HepG2 (cell line): ENCODE results near the gene GABARAPL2. TPM values are rescaled to one million over a fixed set of nuclear protein-coding genes. Genes with fewer than 3 reads are reported as not detected.

ENCODE experiments used
- DDIT3 ChIP-seq: sonication (generic); formaldehyde crosslinking; IDR thresholded peaks from 2 replicates; pipeline ENCODE4 v1.4.0; 2020; ENCODE audit warnings: mild to moderate bottlenecking, missing genetic modification reagents
- ELK4 ChIP-seq: sonication (generic); formaldehyde crosslinking; IDR thresholded peaks from 2 replicates; pipeline ENCODE4 v1.9.0; 2021; ENCODE audit warnings: missing genetic modification reagents, borderline replicate concordance
- FOXK2 ChIP-seq: fragments of 450-650 bp; IDR thresholded peaks from 2 replicates; pipeline ENCODE4 v1.6.1; 2016
- GZF1 ChIP-seq: sonication (generic); formaldehyde crosslinking; IDR thresholded peaks from 2 replicates; pipeline ENCODE4 v1.5.1; 2020; ENCODE audit warnings: mild to moderate bottlenecking, missing genetic modification reagents
- MNT ChIP-seq: fragments of 450-650 bp; IDR thresholded peaks from 2 replicates; pipeline ENCODE4 v1.6.1; 2016
- NR2F6 ChIP-seq, 2 experiments: IDR thresholded peaks; 2 replicates each; pipeline ENCODE4 v1.6.1; 2016; ENCODE audit warnings: antibody characterized with exemption in 1 of 2, mild to moderate bottlenecking in 1 of 2
- PHF8 ChIP-seq: sonication (generic); formaldehyde crosslinking; IDR thresholded peaks from 2 replicates; pipeline ENCODE4 v1.5.0; 2020; ENCODE audit warnings: missing genetic modification reagents
- POLR2AphosphoS5 ChIP-seq: IDR thresholded peaks from 2 replicates; pipeline ENCODE4 v1.6.1; 2012; ENCODE audit warnings: low read depth, low read length
- RAD51 ChIP-seq: fragments of 450-650 bp; IDR thresholded peaks from 2 replicates; pipeline ENCODE4 v1.6.1; 2016; ENCODE audit warnings: borderline replicate concordance
- REPIN1 ChIP-seq: sonication (generic); formaldehyde crosslinking; IDR thresholded peaks from 2 replicates; pipeline ENCODE4 v1.8.0; 2022; ENCODE audit warnings: missing genetic modification reagents, low read depth, mild to moderate bottlenecking, borderline replicate concordance
- REXO4 ChIP-seq: sonication (generic); formaldehyde crosslinking; IDR thresholded peaks from 2 replicates; pipeline ENCODE4 v1.8.0; 2022; ENCODE audit warnings: missing genetic modification reagents, mild to moderate bottlenecking, borderline replicate concordance
- SETDB1 ChIP-seq: sonication (generic); formaldehyde crosslinking; IDR thresholded peaks from 2 replicates; pipeline ENCODE4 v1.5.1; 2020; ENCODE audit warnings: missing genetic modification reagents, mild to moderate bottlenecking, borderline replicate concordance
- ZBTB42 ChIP-seq: sonication (generic); formaldehyde crosslinking; IDR thresholded peaks from 2 replicates; pipeline ENCODE4 v1.5.0; 2020; ENCODE audit warnings: mild to moderate bottlenecking, missing genetic modification reagents
- ZBTB7A ChIP-seq: sonication (generic); formaldehyde crosslinking; IDR thresholded peaks from 2 replicates; pipeline ENCODE4 v1.8.0; 2022; ENCODE audit warnings: mild to moderate bottlenecking, missing genetic modification reagents
- ZFP41 ChIP-seq: sonication (generic); formaldehyde crosslinking; IDR thresholded peaks from 2 replicates; pipeline ENCODE4 v1.4.0; 2020; ENCODE audit warnings: mild to moderate bottlenecking, missing genetic modification reagents, borderline replicate concordance
- ZNF234 ChIP-seq: sonication (generic); formaldehyde crosslinking; conservative IDR thresholded peaks from 2 replicates; pipeline ENCODE4 v1.5.1; 2020; ENCODE audit warnings: mild to moderate bottlenecking, missing genetic modification reagents
- ZNF326 ChIP-seq: sonication (generic); formaldehyde crosslinking; IDR thresholded peaks from 2 replicates; pipeline ENCODE4 v1.4.0; 2020; ENCODE audit warnings: missing genetic modification reagents, borderline replicate concordance
- ZNF331 ChIP-seq: sonication (generic); formaldehyde crosslinking; IDR thresholded peaks from 2 replicates; pipeline ENCODE4 v1.4.0; 2020; ENCODE audit warnings: missing genetic modification reagents
- ZNF746 ChIP-seq: sonication (generic); formaldehyde crosslinking; IDR thresholded peaks from 2 replicates; pipeline ENCODE4 v1.8.0; 2022; ENCODE audit warnings: mild to moderate bottlenecking, missing genetic modification reagents
- ZNF878 ChIP-seq: sonication (generic); formaldehyde crosslinking; IDR thresholded peaks from 2 replicates; pipeline ENCODE4 v1.8.1; 2023; ENCODE audit warnings: mild to moderate bottlenecking, missing genetic modification reagents, moderate library complexity
- ZNF883 ChIP-seq: sonication (generic); formaldehyde crosslinking; IDR thresholded peaks from 2 replicates; pipeline ENCODE4 v1.5.1; 2020; ENCODE audit warnings: mild to moderate bottlenecking, missing genetic modification reagents; ENCODE audit errors: not compliant biosample characterization
- ZSCAN12 ChIP-seq: sonication (generic); formaldehyde crosslinking; IDR thresholded peaks from 2 replicates; pipeline ENCODE4 v1.9.0; 2021; ENCODE audit warnings: mild to moderate bottlenecking, missing genetic modification reagents
- polyA plus RNA-seq, 8 experiments: library from polyadenylated mRNA; depleted of rRNA in 3 of 8; stranded (reverse) in 7 of 8; unstranded in 1 of 8; fragments of >200 nt; fragmentation: Illumina TruSeq in 4 of 8; extraction: Trizol in 4 of 8; gene quantifications; 2 replicates each; pipeline versions ENCODE4 v1.2.1 to v1.2.3, GENCODE V29; 2011 to 2016; ENCODE audit warnings: low read depth in 4 of 8, missing spikeins in 1 of 8, mixed read lengths in 1 of 8; ENCODE audit not compliant: insufficient read depth in 1 of 8
- total RNA-seq, 5 experiments: library from RNA; depleted of rRNA; stranded (reverse); fragments of >200 nt; fragmentation: Illumina TruSeq; extraction: Trizol; gene quantifications; 2 replicates each; pipeline ENCODE4 v1.2.3, GENCODE V29; 2016; ENCODE audit warnings: low read depth in 1 of 5

The GABARAPL2 gene
- total and polyA plus RNA-seq, 2 of the 13 experiments (the other 11 are each of a cell fraction or from before 2014, with no cell fraction given) = 76.4 to 83.0 TPM

- TF ChIP-seq ZNF234 (CRISPR knock-in tag) (0 out of 2 replicates have a peak, but pooled peaks have one; percentile 97), POLR2AphosphoS5 (peak; percentile 29; the same call in 1 of the 2 replicates), MNT (peak; percentile 29; the same call in 1 of the 2 replicates), ZBTB7A (CRISPR knock-in tag) (0 out of 2 replicates have a peak, but pooled peaks have one; percentile 61), ZFP41 (CRISPR knock-in tag) (peak; percentile 94), GZF1 (CRISPR knock-in tag) (0 out of 2 replicates have a peak, but pooled peaks have one; percentile 55), REPIN1 (CRISPR knock-in tag) (0 out of 2 replicates have a peak, but pooled peaks have one; percentile 21), SETDB1 (CRISPR knock-in tag) (peak; percentile 74; the same call in 1 of the 2 replicates), ZBTB42 (CRISPR knock-in tag) (peak; percentile 62; the same call in 1 of the 2 replicates), PHF8 (peak; percentile 62), ZNF883 (CRISPR knock-in tag) (peak; percentile 91), NR2F6 (IDR thresholded peaks at IDR 0.05) (no peak), NR2F6 (CRISPR knock-in tag; IDR thresholded peaks at IDR 0.05) (peak; percentile 11; the same call in 1 of the 2 replicates), DDIT3 (CRISPR knock-in tag) (no peak), ZNF746 (0 out of 2 replicates have a peak, but pooled peaks have one; percentile 75), ZNF331 (CRISPR knock-in tag) (peak; percentile 71), REXO4 (CRISPR knock-in tag) (no peak), ZNF878 (CRISPR knock-in tag) (no peak; the same call in 1 of the 2 replicates), RAD51 (no peak), ZSCAN12 (no peak), ZNF326 (no peak), FOXK2 (peak; percentile 55; the same call in 1 of the 2 replicates), ELK4 (CRISPR knock-in tag) (no peak)
These were observed 10.3 kb upstream of the GABARAPL2 start, which contains the start of gene TMEM231 (continued) for GRCh38 chr16:75555707-75556430.
